ENCODE measurements around the gene C2orf68.
A peak's percentile ranks its signal among the peaks of the same experiment; 100 is the strongest.
"Not testable (repeated sequence)": the region's sequence is repeated elsewhere in the genome, so short reads cannot be mapped to it uniquely, and the experiment has no call there.

C2orf68 gene, protein sequence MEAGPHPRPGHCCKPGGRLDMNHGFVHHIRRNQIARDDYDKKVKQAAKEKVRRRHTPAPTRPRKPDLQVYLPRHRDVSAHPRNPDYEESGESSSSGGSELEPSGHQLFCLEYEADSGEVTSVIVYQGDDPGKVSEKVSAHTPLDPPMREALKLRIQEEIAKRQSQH

DNA sequence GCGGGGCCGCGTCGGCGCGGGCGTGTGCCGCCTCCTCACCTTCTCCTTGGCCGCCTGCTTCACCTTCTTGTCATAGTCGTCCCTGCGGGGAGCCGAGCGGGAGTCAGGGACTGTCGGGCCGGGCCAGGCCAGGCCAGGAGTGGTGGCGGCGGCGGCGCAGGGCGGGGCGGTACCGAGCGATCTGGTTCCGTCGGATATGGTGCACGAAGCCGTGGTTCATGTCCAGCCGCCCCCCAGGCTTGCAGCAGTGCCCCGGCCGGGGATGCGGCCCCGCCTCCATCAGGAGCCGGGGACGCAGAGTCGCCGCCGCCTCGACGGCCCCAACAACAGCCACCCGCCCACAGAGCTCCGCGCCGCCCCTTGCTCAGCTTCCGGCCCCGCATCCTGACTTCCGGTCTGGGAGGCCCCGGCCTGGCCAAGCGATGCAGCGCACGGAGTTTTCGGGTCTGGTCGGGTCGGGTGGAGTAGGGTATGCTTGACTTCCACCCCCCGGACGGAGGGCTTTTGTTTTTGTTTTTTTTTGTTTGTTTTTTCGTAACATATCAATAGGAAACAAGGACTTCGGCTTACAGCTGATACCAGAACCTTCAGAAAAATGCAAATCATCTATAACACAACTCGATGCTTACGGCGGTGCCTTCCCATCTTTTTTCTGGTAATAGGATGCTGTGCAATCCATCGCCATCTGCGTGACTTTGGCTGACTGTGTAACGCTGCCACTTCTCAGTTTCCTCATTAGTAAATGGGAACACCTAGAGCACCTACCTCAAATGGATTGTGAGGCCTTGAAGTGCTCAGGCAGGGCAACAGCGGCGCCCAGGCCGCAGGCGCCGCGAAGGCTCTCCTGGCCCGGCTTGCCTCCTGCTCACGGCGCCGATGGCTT lies at the start of gene C2orf68:
Gene C2orf68, minus strand, starts transcription at position 362 of the 883 bp plus-strand sequence. Its CDS starts 82 bp downstream, at position 280.
- DNase-seq (ENCODE audit: insufficient read length, low spot score), result peak; percentile 95
- FAIRE-seq, result peak; percentile 49

DNA sequence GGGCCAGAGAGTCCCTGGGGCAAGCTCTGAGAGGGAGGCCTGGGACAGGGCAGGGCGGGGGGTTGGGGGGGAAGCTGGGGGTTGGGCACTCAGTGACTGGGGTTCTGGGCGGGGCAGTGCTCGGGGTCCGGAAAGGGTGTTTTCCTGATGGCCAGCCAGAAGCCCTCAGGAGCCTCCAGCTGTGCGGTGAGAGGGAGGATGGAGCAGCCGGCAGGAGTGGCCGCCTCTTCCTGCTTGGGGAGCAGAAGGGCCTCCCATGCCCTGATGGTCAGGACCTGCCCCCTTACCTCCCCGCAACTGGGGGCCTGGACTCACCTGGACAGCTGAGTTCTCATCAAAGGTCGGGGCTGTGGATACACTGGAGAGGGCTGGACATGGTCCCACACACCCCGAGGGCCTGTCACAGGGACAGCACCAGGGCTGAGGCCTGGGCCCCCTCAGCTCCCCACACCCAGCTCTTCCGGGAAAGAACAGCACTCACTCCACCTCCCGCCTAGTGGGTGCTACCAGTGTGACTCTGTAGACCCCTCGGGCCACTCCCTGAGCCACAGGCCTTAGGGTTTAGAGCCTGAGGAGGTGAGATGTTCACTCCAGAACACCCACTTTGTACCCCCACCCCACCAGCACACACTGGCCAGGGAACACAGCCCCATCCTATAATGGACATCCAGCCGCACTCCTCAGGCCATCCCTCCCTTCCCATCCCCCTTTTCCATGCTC lies 49.4 kb upstream of the C2orf68 start:
- FAIRE-seq, result no peak
- no peak for DNase-seq (ENCODE audit: insufficient read length, low spot score)

DNA sequence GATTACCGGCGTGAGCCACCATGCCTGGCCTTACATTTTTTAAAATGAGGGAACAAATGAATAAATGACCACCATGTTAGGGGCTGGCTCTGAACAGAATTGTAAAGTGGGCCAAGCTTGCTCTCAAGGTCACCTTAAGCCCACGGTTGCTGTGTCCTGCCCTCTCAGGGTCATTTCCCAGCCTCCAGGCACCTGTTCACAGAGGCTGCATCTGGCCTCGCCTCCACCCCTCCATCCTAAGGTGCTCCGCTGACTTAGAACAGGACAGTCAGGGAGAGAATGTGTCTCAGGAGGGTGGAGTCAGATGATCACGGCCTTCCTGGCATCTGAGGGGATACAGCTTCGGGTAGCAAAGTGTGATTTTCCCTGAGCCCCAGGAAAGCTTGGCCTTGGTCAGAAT lies 48.9 kb upstream of the C2orf68 start:
- DNase-seq (ENCODE audit: insufficient read length, low spot score) (no peak), FAIRE-seq (peak; percentile 28)

DNA sequence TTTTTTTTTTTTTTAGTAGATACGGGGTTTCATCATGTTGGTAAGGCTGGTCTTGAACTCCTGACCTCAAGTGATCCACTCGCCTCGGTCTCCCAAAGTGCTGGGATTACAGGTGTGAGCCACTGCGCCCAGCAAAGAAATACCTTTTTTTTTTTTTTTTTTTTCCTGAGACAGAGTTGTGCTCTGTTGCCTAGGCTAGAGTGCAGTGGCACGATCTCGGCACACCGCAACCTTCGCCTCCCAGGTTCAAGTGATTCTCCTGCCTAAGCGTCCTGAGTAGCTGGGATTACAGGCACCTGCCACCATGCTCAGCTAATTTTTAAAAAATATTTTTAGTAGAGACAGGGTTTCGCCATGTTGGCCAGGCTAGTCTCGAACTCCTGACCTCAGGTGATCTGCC lies 48.4 kb upstream of the C2orf68 start:
- DNase-seq (ENCODE audit: insufficient read length, low spot score); FAIRE-seq: not testable (repeated sequence)

DNA sequence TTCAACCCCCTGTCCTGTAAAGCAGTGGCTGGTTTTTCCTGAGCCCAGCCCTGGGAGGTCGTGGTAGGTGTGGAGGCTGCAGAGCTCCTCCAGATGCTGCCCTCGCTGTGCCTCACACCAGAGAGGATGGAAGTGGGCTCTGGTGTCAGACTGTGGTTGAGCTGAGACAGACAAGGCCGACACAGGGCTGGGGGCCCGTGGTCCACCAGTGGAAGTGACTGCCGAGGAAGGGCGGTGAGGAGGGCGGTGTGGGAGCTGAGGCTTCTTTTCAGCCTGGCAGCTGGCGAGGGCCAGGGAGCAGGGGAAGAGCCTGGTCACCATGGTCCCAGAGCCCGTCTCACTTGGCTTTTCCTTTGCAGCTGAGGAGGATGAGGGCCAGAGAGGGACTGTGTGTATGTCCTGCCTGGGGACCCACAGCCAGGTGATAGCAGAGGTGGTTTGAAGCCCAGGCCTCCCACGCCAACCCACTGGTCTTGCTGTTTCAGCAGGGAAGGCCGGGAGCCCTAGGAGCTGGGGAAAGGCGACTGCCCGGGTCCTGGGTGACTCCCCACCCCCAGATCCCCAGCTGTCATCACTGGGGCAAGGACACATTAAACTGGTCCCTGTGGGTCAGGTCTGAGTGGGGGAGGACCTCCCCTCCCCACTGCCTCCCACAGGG lies 47.6 kb upstream of the C2orf68 start:
- FAIRE-seq, result no peak
- no peak for DNase-seq (ENCODE audit: insufficient read length, low spot score)

DNA sequence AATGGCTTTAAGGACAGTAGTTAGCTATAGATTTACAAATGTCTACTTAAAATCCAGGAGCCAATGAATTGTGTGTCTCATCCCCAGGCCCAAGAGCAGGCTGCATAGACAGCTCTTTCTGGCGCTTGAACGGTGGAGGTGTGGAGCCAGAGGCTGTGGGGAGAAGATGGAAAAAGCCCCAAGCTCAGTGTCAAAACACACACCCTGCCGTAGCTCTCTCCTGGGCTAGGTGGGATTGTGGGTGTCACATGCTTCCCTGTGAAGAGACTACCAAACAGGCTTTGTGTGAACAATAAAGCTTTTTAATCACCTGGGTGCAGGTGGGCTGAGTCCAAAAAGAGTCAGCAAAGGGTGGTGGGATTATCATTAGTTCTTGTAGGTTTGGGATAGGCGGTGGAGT lies 45.5 kb upstream of the C2orf68 start:
- not testable (repeated sequence) for DNase-seq (ENCODE audit: insufficient read length, low spot score); FAIRE-seq

DNA sequence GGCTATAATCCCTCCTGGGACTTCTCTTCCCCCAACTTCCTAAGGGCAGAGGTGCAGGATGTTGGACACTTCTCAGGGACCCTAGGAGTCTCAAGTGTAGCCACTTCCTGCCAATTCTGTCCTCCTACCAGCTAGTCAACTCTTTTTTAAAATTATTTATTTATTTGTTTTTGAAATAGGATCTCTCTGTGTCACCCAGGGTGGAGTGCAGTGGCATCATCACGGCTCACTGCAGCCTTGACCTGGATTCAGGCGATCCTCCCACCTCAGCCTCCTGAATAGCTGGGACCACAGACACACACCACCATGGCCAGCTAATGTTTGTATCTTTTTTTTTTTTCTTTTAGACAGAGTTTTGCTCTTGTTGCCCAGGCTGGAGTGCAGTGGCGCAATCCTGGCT lies 44.6 kb upstream of the C2orf68 start:
- FAIRE-seq (no peak), DNase-seq (ENCODE audit: insufficient read length, low spot score) (no peak)

DNA sequence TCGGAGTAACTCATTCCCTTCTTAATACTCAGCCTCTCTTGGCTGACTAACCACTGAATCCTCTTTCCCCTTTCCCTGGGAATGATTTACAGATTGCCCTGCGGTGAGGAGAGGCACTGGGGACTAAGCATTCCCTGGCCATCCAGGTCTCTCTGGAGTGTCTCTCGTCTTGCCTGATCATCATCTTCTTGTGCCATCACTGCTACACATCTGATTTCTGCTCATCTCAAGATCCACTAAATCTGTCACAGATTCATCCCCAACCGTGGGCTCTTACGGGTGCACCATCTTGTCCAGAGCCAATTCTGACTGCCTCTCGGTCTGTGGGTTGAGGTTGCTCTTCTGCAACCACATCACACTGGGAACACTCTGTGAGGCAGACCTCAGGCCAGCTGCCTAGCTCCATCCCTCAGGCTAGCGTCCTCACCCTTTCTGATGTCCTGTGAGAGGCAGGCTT lies 44.1 kb upstream of the C2orf68 start:
- DNase-seq (ENCODE audit: insufficient read length, low spot score) (no peak), FAIRE-seq (no peak)

DNA sequence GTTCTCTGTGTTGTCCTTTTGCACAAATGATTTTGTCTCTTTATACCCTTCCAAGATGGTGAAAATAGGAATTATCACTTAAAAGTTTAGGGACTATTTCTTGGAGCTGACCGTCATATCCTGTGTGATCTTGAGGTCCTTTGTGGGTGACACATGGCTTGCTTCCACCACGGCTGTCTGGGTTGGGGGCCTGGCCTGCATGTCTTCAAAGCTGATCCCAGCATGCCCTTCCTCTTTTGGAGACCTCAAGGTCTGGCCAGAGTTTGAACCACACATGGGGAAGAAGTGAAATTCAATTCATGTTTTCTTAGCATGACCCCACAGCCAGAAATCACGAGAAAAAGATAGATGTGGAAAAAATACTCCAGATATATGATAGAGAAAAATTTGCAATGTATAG lies 42.1 kb upstream of the C2orf68 start:
- FAIRE-seq, result no peak

DNA sequence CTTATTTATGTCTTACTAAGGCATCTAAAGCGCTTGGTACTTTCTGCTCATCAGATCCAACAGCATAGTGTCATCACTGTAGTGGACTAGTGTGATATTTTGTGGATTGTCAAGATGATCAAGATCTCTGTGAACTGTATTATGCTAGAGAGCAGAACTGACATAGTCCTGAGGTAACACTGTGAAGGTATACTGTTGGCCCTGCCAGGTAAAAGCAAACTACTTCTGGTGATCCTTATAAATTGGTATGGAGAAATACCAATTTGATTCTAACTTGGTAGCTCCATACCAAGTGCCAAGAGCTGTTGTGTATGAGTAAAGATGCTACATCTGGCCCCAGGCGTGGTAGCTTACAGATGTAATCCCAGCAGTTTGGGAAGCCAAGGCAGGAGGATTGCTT lies 40.2 kb upstream of the C2orf68 start:
- FAIRE-seq (no peak), DNase-seq (ENCODE audit: insufficient read length, low spot score) (no peak)

More for the DNA sequence above, 42.1 kb upstream of the C2orf68 start:
- no peak for DNase-seq (ENCODE audit: insufficient read length, low spot score)

DNA sequence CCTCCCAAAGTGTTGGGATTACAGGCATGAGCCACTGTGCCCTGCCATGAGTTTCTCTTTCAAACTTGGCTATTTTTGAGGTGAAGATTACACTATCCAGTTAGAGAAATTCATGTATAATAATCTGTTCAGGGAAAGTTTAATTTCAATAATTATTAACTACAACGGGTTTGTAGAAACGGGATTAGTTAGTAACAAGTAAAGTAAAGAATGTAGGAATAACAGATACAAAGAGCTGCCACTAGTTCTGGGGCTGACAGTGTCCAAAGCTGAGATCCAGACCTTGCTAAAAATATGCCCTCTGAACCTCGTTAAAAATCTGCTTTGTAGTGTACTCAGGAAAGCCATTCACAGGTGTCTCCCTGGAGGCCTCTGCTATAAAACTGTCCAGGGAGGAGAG lies 39.2 kb upstream of the C2orf68 start:
- no peak for FAIRE-seq

DNA sequence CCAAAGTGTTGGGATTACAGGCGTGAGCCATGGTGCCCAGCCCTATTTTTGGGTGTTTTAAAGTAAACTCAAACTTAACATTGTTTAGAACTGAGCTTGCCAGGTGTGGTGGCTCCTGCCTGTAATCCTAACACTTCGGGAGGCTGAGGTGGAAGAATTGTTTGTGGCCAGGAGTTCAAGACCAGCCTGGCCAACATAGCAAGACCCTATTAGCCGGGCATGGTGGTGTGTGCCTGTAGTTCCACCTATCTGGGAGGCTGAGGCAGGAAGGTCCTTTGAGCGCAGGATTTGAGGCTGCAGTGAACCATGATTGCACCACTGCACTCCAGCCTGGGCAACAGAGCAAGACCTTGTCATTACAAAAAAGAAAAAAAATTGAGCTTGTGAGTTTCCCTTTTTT lies 38.6 kb upstream of the C2orf68 start:
- no peak for DNase-seq (ENCODE audit: insufficient read length, low spot score)
- no peak for FAIRE-seq

More for the DNA sequence above, 39.2 kb upstream of the C2orf68 start:
- DNase-seq (ENCODE audit: insufficient read length, low spot score), result no peak

DNA sequence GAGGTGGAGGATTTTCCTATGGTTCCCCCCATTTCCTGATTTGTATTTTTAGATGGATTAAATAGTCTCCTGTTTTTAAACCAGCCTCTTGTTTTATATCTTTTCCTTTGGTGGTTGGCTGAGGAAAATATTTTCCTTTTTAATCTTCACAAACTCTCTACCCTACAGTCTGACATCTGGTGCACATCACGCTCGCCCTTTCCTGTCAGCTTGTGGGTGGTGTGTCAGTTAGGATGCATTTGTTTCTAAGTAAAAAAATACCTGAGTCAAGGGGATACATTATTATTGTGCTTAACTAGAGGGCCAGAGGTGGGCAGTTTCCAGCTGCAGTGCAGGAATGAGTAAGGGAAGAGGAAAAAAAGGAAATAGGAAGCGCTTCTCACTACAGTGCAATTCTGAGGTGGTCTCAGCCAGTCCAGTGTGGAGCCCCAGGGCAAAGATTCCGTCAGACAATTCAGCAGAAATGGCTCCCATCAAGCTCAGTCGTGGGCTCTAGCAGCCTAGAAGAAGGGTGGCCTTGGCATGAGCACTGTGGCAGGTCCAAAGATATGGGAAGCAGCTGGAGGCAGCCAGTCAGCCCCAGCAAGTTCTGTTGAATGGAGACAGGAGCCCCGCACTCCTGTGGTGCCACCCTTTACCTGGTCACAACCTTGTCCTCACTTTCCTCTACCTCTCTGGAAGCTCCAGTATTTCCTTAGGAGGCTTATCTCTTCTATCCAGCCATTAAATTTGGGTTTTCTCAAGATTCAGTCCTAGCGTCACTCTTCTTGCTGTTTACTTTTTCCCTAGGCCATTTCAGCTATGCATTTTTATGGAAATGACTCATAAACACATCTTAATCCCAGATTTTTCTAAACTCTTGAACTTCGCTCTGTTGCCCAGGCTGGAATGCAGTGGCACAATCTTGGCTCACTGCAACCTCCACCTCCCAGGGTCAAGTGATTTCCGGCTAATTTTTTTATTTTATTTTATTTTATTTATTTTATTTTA lies 37.6 kb upstream of the C2orf68 start:
- peak; percentile 57 for DNase-seq (ENCODE audit: insufficient read length, low spot score)
- no peak for FAIRE-seq

DNA sequence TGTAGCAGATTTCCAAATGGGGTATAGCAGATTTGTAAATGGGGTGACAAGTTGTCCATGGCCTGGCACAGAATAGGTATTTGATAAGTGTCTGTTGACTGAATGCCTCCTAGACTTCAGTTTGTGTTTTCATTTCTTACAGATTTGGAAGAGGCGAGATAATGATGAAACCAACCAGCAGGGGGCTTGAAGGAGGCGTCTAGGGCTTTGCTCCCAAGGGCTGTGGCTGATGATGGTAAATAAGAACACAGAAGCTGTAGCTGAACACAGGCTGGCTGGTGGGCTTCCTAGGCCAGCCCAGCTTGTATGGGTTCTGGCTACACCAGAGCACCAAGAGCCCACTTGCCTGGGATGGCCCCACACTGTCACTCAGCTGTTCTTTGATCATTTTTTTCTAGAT lies 36.8 kb upstream of the C2orf68 start:
- DNase-seq (ENCODE audit: insufficient read length, low spot score) (peak; percentile 41), FAIRE-seq (no peak)

DNA sequence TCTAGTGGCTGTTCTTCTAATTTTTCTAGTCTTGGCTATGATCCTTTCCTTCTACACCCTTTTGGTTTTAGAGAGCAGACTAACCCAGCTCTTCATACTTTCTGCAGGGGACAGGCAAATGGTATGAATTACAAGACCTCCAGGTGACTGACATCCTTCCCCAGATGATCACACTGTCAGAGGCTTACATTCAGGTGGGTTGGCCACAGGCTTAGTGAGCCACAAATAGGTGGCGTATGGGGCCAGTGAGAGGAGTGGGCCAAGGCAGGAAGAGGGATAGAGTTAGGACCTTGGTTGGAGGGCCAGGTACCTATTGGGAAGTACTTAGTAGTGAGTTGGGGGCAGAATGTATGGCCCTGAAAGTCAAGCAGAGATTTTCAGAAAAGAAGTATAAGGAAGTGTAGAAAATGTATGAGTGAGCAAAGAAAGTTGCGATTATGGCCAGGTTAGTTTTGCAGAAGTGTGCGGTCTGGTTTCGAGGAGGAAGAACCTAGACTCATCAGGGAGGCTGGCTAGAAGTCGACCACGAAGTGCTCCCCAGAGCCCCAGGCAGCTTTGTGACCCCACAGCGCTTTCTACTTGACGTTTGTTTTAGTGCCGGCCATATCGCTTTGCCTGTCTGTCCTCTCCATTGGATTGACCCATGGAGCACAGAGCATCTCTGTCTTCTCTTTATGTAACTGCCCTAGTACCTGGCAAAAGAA lies 36.1 kb upstream of the C2orf68 start:
- no peak for FAIRE-seq
- DNase-seq (ENCODE audit: insufficient read length, low spot score), result no peak

DNA sequence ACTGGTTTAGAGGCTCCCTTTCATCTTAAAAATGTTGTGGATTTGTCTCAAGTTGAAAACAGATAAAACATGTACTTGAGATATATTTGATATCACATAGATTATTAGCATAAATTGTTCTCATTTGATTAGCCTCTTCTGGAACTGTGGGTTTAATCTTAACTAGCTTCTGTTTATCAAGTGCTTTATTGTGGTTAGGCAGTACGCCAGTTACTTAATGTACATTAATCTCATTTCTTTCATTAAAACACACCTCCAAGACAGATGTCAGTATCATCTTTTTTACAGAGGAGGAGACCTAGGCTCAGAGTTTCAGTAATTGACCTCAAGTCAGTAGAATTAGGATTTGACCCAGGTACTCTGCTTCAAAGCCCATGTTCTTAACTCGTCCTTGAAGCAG lies 34.3 kb upstream of the C2orf68 start:
- DNase-seq (ENCODE audit: insufficient read length, low spot score) (no peak), FAIRE-seq (no peak)

DNA sequence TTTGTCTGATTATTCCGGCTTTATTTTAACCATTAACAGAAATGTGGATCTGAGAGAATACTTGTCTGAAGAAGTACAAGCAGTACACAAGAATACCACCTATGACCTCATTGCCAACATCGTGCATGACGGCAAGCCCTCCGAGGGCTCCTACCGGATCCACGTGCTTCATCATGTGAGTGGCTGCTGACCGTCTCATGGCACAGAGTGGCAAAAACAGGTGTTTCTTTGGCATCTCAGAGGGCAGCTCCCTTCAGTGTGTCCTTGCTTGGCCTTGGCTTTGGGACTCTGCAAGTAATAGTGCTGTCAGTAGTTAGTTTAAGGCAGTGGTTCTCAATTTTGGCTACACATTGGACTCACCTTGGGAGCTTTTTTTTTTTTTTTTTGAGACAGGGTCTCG lies 33.0 kb upstream of the C2orf68 start:
- DNase-seq (ENCODE audit: insufficient read length, low spot score) (no peak), FAIRE-seq (no peak)

DNA sequence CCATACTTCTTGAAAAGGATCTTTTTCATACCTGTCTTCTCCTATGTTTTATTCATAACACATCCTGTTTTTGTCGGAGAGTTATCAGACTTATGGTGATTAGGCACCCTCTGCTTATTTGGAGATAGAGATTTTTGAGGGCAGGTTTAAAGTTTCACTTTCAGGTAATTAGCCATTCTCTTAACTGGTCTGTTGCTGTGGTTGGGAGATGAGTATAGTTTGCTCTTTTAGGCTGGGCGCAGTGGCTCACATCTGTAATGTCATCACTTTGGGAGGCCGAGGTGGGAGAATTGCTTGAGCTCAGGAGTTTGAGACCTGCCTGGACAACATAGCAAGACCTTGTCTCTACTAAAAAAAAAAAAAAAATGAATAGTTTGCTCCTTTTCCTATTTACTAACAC lies 30.9 kb upstream of the C2orf68 start:
- FAIRE-seq (no peak), DNase-seq (ENCODE audit: insufficient read length, low spot score) (no peak)

DNA sequence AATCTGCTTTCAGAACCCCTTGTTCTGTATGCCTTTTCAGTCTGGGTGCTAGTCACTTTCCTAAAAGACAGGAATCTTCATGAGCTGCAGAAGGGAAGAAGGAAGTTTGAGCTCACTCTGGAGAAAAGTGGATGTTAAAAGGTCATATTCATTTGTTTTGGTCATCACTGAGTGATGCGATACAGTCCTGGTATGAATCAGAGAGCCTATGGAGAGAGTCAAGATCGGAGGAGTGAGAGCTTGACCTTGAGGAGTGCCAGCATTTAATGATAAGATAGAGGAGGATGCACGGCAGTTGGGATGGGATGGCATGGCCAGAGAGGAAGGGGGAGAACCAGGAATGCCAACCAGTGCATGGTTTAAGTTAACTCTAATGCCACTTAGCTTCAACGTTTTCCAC lies 23.8 kb upstream of the C2orf68 start:
- no peak for DNase-seq (ENCODE audit: insufficient read length, low spot score)
- no peak for FAIRE-seq

All from HTR-8/SVneo (cell line).